D721Med (cell line): ENCODE measurements around the gene MAP4.

Experiments
- DNase-seq: peaks from one replicate; pipeline ENCODE4 v3.0.0; 2011; ENCODE audit warnings: low spot score; ENCODE audit not compliant: insufficient read length
- FAIRE-seq: peaks from 2 replicates; lab custom pipeline; 2011; peaks lifted over from hg19 to GRCh38; lab: Jason Lieb, UNC
- CTCF ChIP-seq: IDR thresholded peaks from 2 replicates; pipeline ENCODE4 v1.5.1; 2012; ENCODE audit warnings: mild to moderate bottlenecking, control low read depth; ENCODE audit not compliant: insufficient read depth; ENCODE audit errors: missing control alignments

The MAP4 gene

GRCh38 chr3:47824541-47825473 lies 191.4 kb downstream of the MAP4 start:
- FAIRE-seq (no peak), DNase-seq (peak; percentile 96)
- TF ChIP-seq CTCF = peak; percentile 70

- FAIRE-seq = no peak
- no peak for DNase-seq
- TF ChIP-seq CTCF = no peak
Measured at GRCh38 chr3:47817609-47818008, 198.6 kb downstream of the MAP4 start.

GRCh38 chr3:47813551-47814177 lies 202.6 kb downstream of the MAP4 start:
- FAIRE-seq (no peak), DNase-seq (no peak)
- TF ChIP-seq CTCF = no peak

- TF ChIP-seq CTCF = no peak
- FAIRE-seq (no peak), DNase-seq (no peak)
Measured at GRCh38 chr3:47804577-47804976, 211.6 kb downstream of the MAP4 start.

- DNase-seq (no peak), FAIRE-seq (no peak)
- no peak for TF ChIP-seq CTCF
Measured at GRCh38 chr3:47803480-47804025, 212.7 kb downstream of the MAP4 start.

GRCh38 chr3:47802734-47803479 lies 213.3 kb downstream of the MAP4 start, which contains the start of gene DHX30:
DHX30 (plus strand) TSS chr3:47803138; CDS start chr3:47810684, 7,546 bp downstream.
- TF ChIP-seq CTCF = no peak
- FAIRE-seq (no peak), DNase-seq (peak; percentile 75)
